WTC11 (cell line): Measurements from ENCODE around the gene BTNL9. TPM values are rescaled to one million over a fixed set of nuclear protein-coding genes. Genes with fewer than 3 reads are reported as not detected.
"Not testable (repeated sequence)": the region's sequence is repeated elsewhere in the genome, so short reads cannot be mapped to it uniquely, and the experiment has no call there.

Experiments used
- ATAC-seq: fragments of 200-7000 bp; cut with Tn5 transposase; 2 replicates; pipeline ENCODE4 v1.10.0; 2021; ENCODE audit warnings: mild to moderate bottlenecking, moderate library complexity
- CTCF ChIA-PET: fragments of 300-600 bp; sonication (Branson Sonifier 250); formaldehyde crosslinking; loops from one replicate; lab custom pipeline; 2021; ENCODE audit warnings: antibody characterized with exemption; lab: Charles Lee
- POLR2A ChIA-PET: fragments of 350-600 bp; sonication (Branson Sonifier 250); formaldehyde crosslinking; loops from one replicate; lab custom pipeline; 2021; ENCODE audit warnings: antibody characterized with exemption; lab: Charles Lee
- DNase-seq: peaks from one replicate; pipeline ENCODE4 v3.0.0; 2021; ENCODE audit warnings: low spot score
- H3K27ac Mint-ChIP-seq: 2 replicates; pipeline ENCODE4 v1.8.0; 2021; ENCODE audit warnings: mixed read lengths
- H3K27me3 Mint-ChIP-seq: 2 replicates; pipeline ENCODE4 v1.8.0; 2021; ENCODE audit warnings: low read depth, mild to moderate bottlenecking, moderate library complexity, mixed read lengths
- H3K36me3 Mint-ChIP-seq: 2 replicates; pipeline ENCODE4 v1.8.0; 2021; ENCODE audit warnings: mixed read lengths
- H3K4me1 Mint-ChIP-seq: 2 replicates; pipeline ENCODE4 v1.8.0; 2022; ENCODE audit warnings: mixed read lengths
- H3K4me3 Mint-ChIP-seq: 2 replicates; pipeline ENCODE4 v1.8.0; 2021; ENCODE audit warnings: mild to moderate bottlenecking, moderate library complexity, mixed read lengths
- H3K9me3 Mint-ChIP-seq: 2 replicates; pipeline ENCODE4 v1.8.0; 2021; ENCODE audit warnings: mixed read lengths
- IRF2 ChIP-seq: sonication (generic); formaldehyde crosslinking; IDR thresholded peaks from 2 replicates; pipeline ENCODE4 v1.8.0; 2022; ENCODE audit warnings: low read depth, missing genetic modification reagents, borderline replicate concordance
- NR3C1 ChIP-seq: sonication (generic); formaldehyde crosslinking; conservative IDR thresholded peaks from 2 replicates; pipeline ENCODE4 v1.8.1; 2023; ENCODE audit warnings: low read depth, mild to moderate bottlenecking, missing genetic modification reagents
- OVOL2 ChIP-seq: fragments of 250-450 bp; sonication (Bioruptor Pico); IDR thresholded peaks from 2 replicates; pipeline ENCODE4 v1.9.0; 2021; ENCODE audit warnings: mild to moderate bottlenecking, borderline replicate concordance
- PRDM15 ChIP-seq: sonication (generic); formaldehyde crosslinking; IDR thresholded peaks from 2 replicates; pipeline ENCODE4 v1.8.0; 2022; ENCODE audit warnings: missing genetic modification reagents
- PREB ChIP-seq: sonication (generic); formaldehyde crosslinking; IDR thresholded peaks from 2 replicates; pipeline ENCODE4 v1.8.1; 2022; ENCODE audit warnings: mild to moderate bottlenecking, missing genetic modification reagents, moderate library complexity, borderline replicate concordance
- RELA ChIP-seq: sonication (generic); formaldehyde crosslinking; IDR thresholded peaks from 2 replicates; pipeline ENCODE4 v1.8.1; 2022; ENCODE audit warnings: missing genetic modification reagents, mild to moderate bottlenecking, borderline replicate concordance
- SMAD3 ChIP-seq: sonication (generic); formaldehyde crosslinking; IDR thresholded peaks from 2 replicates; pipeline ENCODE4 v1.8.0; 2022; ENCODE audit warnings: missing genetic modification reagents, mild to moderate bottlenecking, borderline replicate concordance
- SOX15 ChIP-seq: fragments of 250-450 bp; sonication (Bioruptor Pico); IDR thresholded peaks from 2 replicates; pipeline ENCODE4 v1.9.0; 2021; ENCODE audit warnings: mild to moderate bottlenecking
- ZNF232 ChIP-seq: sonication (generic); formaldehyde crosslinking; IDR thresholded peaks from 2 replicates; pipeline ENCODE4 v1.8.0; 2022; ENCODE audit warnings: mild to moderate bottlenecking, missing genetic modification reagents
- ZNF281 ChIP-seq: sonication (generic); formaldehyde crosslinking; IDR thresholded peaks from 2 replicates; pipeline ENCODE4 v1.8.0; 2023; ENCODE audit warnings: mild to moderate bottlenecking, missing genetic modification reagents
- ZNF396 ChIP-seq: fragments of 250-450 bp; sonication (Bioruptor Pico); IDR thresholded peaks from 2 replicates; pipeline ENCODE4 v1.8.0; 2021; ENCODE audit warnings: mild to moderate bottlenecking, moderate library complexity, borderline replicate concordance
- ZNF423 ChIP-seq: fragments of 250-450 bp; sonication (Bioruptor Pico); IDR thresholded peaks from 2 replicates; pipeline ENCODE4 v2.1.2; 2022; ENCODE audit warnings: mild to moderate bottlenecking, moderate library complexity
- ZNF425 ChIP-seq: fragments of 250-450 bp; sonication (Bioruptor Pico); conservative IDR thresholded peaks from 2 replicates; pipeline ENCODE4 v1.9.0; 2021; ENCODE audit warnings: mild to moderate bottlenecking
- ZNF512 ChIP-seq: sonication (generic); formaldehyde crosslinking; IDR thresholded peaks from 2 replicates; pipeline ENCODE4 v1.8.1; 2022; ENCODE audit warnings: missing genetic modification reagents, borderline replicate concordance
- total RNA-seq: library from RNA; stranded (reverse); gene quantifications from 3 replicates; pipeline ENCODE4 v1.2.3, GENCODE V29; 2021
- TF ChIP-seq, protein P1 (sequence below): fragments of 250-450 bp; sonication (Bioruptor Pico); IDR thresholded peaks from 2 replicates; pipeline ENCODE4 v1.8.0; 2021; ENCODE audit warnings: mild to moderate bottlenecking

BTNL9 gene
- total RNA-seq, 1 experiment from 2014 or later, result 3.4 TPM

- H3K9me3 Mint-ChIP-seq, result no peaks in the 10 kb centered on the region
- CTCF ChIA-PET, result interaction anchor here (1.0 kb wide), 1 partner anchor 10 kb away, joined by 4 read pairs; no protein-coding TSS in a partner anchor
- no peak for TF ChIP-seq RELA (CRISPR knock-in tag)
- TF ChIP-seq SOX15 (CRISPR knock-in tag), result no peak
- no peak for TF ChIP-seq ZNF396 (CRISPR knock-in tag)
- no peak for TF ChIP-seq PRDM15
- TF ChIP-seq SMAD3 (CRISPR knock-in tag), result no peak
- TF ChIP-seq ZNF512 (CRISPR knock-in tag), result no peak
- no peak for TF ChIP-seq OVOL2
- TF ChIP-seq ZNF232 (CRISPR knock-in tag), result no peak
- TF ChIP-seq IRF2, result no peak
- no peak for TF ChIP-seq ZNF281 (CRISPR knock-in tag)
- TF ChIP-seq ZNF423 (CRISPR knock-in tag), result no peak
- TF ChIP-seq, protein P1, sequence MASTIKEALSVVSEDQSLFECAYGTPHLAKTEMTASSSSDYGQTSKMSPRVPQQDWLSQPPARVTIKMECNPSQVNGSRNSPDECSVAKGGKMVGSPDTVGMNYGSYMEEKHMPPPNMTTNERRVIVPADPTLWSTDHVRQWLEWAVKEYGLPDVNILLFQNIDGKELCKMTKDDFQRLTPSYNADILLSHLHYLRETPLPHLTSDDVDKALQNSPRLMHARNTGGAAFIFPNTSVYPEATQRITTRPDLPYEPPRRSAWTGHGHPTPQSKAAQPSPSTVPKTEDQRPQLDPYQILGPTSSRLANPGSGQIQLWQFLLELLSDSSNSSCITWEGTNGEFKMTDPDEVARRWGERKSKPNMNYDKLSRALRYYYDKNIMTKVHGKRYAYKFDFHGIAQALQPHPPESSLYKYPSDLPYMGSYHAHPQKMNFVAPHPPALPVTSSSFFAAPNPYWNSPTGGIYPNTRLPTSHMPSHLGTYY (CRISPR knock-in tag), result no peak
- TF ChIP-seq PREB, result no peak
- TF ChIP-seq ZNF425 (CRISPR knock-in tag), result no peak
- no peak for TF ChIP-seq NR3C1 (CRISPR knock-in tag)
- TF ChIP-seq, all 79 proteins: peak for 0
- POLR2A ChIA-PET, result no interaction called here
- Mint-ChIP-seq H3K4me1 (no peaks in the 10 kb centered on the region), H3K4me3 (no peak overlapping the region), H3K27ac (no peak overlapping the region), H3K27me3 (peaks cover 31% of the 10 kb centered on the region), H3K36me3 (no peaks in the 10 kb centered on the region)
- ATAC-seq (no peak), DNase-seq (no peak)
Observed at GRCh38 chr5:181045316-181045715, 5.2 kb downstream of the BTNL9 start.

- DNase-seq, H3K4me1 Mint-ChIP-seq, POLR2A ChIA-PET, ATAC-seq, H3K36me3 Mint-ChIP-seq, H3K4me3 Mint-ChIP-seq, H3K27ac Mint-ChIP-seq, CTCF ChIA-PET, H3K9me3 Mint-ChIP-seq: not testable (repeated sequence)
- peaks cover 36% of the 10 kb centered on the region for H3K27me3 Mint-ChIP-seq
Observed at GRCh38 chr5:181045857-181046256, 5.8 kb downstream of the BTNL9 start.
